ENCODE data around the gene SPOCK3. TPM values are rescaled to one million over a fixed set of nuclear protein-coding genes. Genes with fewer than 3 reads are reported as not detected.
"Not testable (repeated sequence)": the region's sequence is repeated elsewhere in the genome, so short reads cannot be mapped to it uniquely, and the experiment has no call there.

Gene SPOCK3
- total and polyA plus RNA-seq, 3 donors from 2014 or later = 0.16 to 1.5 (median 0.68) TPM

GRCh38 chr4:166862032-166862431, 372.3 kb downstream of the SPOCK3 start:
- Histone ChIP-seq H3K4me1 (no peaks in the 10 kb centered on the region), H3K27me3 (no peaks in the 10 kb centered on the region), H3K36me3 (ENCODE audit: low read depth, missing control alignments) (no peaks in the 10 kb centered on the region), H3K27ac (no peak overlapping the region), H3K4me3 (no peak overlapping the region), H3K9me3 (no peaks in the 10 kb centered on the region)
- intact Hi-C loops (cut with DNase I; ENCODE audit: low total_unique reads) = no loop called here
- no peak for DNase-seq
- 84 to 89% methylated on average over 1 of the region's 1 CpG for WGBS, 2 donors
- TF ChIP-seq POLR2A (IDR thresholded peaks at IDR 0.05) (no peak), CTCF (IDR thresholded peaks at IDR 0.05) (no peak)

- H3K27ac ChIP-seq; DNase-seq; H3K4me1 ChIP-seq; H3K4me3 ChIP-seq; H3K36me3 ChIP-seq (ENCODE audit: low read depth, missing control alignments); intact Hi-C loops (cut with DNase I; ENCODE audit: low total_unique reads); H3K27me3 ChIP-seq; H3K9me3 ChIP-seq: not testable (repeated sequence)
- 94 to 96% methylated on average over 23 of the region's 23 CpGs for WGBS, 2 donors
Observed at GRCh38 chr4:166850398-166850797, 383.9 kb downstream of the SPOCK3 start.

- no peaks in the 10 kb centered on the region for H3K4me1 ChIP-seq
- intact Hi-C loops (cut with DNase I; ENCODE audit: low total_unique reads) = no loop called here
- H3K4me3 ChIP-seq = no peak overlapping the region
- H3K9me3 ChIP-seq = no peaks in the 10 kb centered on the region
- H3K27me3 ChIP-seq = no peaks in the 10 kb centered on the region
- no peak overlapping the region for H3K27ac ChIP-seq
- H3K36me3 ChIP-seq (ENCODE audit: low read depth, missing control alignments) = no peaks in the 10 kb centered on the region
- TF ChIP-seq CTCF (IDR thresholded peaks at IDR 0.05) (no peak), POLR2A (IDR thresholded peaks at IDR 0.05) (no peak)
- no peak for DNase-seq
Observed at GRCh38 chr4:166846939-166847338, 387.4 kb downstream of the SPOCK3 start.

- H3K9me3 ChIP-seq = no peaks in the 10 kb centered on the region
- no peak overlapping the region for H3K4me3 ChIP-seq
- H3K36me3 ChIP-seq (ENCODE audit: low read depth, missing control alignments) = no peaks in the 10 kb centered on the region
- no peaks in the 10 kb centered on the region for H3K4me1 ChIP-seq
- no peak for DNase-seq
- H3K27ac ChIP-seq = no peak overlapping the region
- intact Hi-C loops (cut with DNase I; ENCODE audit: low total_unique reads) = no loop called here
- no peaks in the 10 kb centered on the region for H3K27me3 ChIP-seq
- 80 to 91% methylated on average over 3 to 12 of the region's 24 CpGs for WGBS, 2 donors
- no peak for TF ChIP-seq CTCF (IDR thresholded peaks at IDR 0.05)
- no peak for TF ChIP-seq POLR2A (IDR thresholded peaks at IDR 0.05)
Observed at GRCh38 chr4:166842795-166843261, 391.5 kb downstream of the SPOCK3 start.

GRCh38 chr4:166839615-166840251, 394.6 kb downstream of the SPOCK3 start:
- intact Hi-C loops (cut with DNase I; ENCODE audit: low total_unique reads) = no loop called here
- TF ChIP-seq CTCF (IDR thresholded peaks at IDR 0.05) (no peak), POLR2A (IDR thresholded peaks at IDR 0.05) (no peak)
- no peaks in the 10 kb centered on the region for H3K27me3 ChIP-seq
- no peaks in the 10 kb centered on the region for H3K36me3 ChIP-seq (ENCODE audit: low read depth, missing control alignments)
- H3K27ac ChIP-seq = no peak overlapping the region
- 76 to 79% methylated on average over 4 of the region's 4 CpGs for WGBS, 2 donors
- H3K9me3 ChIP-seq = no peaks in the 10 kb centered on the region
- H3K4me3 ChIP-seq = no peak overlapping the region
- no peak for DNase-seq
- H3K4me1 ChIP-seq = no peaks in the 10 kb centered on the region
